DMS153 (cell line): Measurements from ENCODE around the gene CXCL5.

Experiments used
- DNase-seq: peaks from one replicate; lab custom pipeline; 2025; lab: John Stamatoyannopoulos, UW

The CXCL5 gene

GRCh38 chr4:73998040-73999011 lies at the start of gene CXCL5:
CXCL5 (minus strand) TSS chr4:73998677; CDS start chr4:73998581, 96 bp downstream.
- no peak for DNase-seq

DNA sequence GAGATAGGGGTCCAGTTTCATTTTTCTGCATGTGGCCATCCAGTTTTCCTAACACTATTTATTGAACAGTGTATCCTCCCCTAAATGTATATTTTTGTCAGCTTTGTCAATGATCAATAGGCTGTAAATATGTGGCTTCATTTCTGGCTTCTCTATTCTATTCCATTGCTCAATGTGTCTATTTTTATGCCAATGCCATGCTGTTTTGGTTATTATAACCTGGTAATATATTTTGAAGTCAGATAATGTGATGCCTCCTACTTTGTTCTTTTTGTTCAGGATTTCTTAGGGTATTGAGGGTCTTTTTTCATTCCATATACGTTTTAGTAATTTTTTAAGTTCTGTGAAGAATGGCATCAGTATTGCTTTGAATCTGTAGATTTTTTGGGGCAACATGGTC lies 48.7 kb upstream of the CXCL5 start:
- DNase-seq: no peak

GRCh38 chr4:74045772-74046171 lies 47.3 kb upstream of the CXCL5 start:
- no peak for DNase-seq

DNA sequence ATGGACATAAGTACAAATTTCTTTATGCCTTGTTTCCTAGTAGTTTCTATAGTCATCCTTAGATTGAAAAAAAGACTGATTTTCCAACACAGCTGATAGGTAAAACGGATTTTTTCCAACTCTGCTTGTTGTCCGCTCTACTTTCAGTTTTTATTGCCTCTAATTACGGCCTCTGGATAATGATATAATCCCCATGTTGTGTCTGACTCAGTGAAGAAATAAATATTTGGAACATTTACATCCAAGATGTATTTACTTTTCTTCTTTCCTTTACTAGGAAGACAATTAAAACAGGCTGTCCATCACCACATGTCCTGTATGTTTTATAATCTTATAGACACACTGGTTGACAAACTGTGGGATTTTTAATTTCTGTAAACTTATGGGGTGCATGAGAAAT lies 46.8 kb upstream of the CXCL5 start:
- DNase-seq: no peak

DNA sequence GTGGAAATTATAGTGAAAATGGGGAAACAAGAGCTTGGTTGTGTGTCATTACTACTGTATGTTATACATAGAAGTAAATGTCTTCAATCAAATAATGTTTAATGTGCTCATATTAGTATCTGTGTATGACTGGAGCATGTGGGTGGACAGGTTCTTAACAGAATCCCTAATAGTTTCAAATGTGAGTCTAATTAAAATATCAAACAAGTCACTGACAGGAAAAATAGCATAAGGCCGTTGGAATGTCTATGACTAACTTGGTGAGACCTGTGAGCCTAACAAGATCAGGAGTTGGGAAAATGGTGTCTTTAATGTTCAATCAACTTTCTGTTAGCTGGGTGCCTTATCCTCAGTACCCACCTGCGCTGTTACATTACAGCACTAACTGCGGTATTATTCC lies 46.2 kb upstream of the CXCL5 start:
- DNase-seq: no peak

- DNase-seq: peak; percentile 44
These were observed 44.2 kb upstream of the CXCL5 start for GRCh38 chr4:74042681-74043080.

- DNase-seq: no peak
These were observed 42.9 kb upstream of the CXCL5 start for GRCh38 chr4:74041418-74041817.

GRCh38 chr4:74039315-74039763 lies 40.9 kb upstream of the CXCL5 start:
- no peak for DNase-seq

- DNase-seq: peak; percentile 2
These were observed 40.2 kb upstream of the CXCL5 start, which contains the start of gene CXCL3 for GRCh38 chr4:74038425-74039314. CXCL3 (minus strand) TSS chr4:74038689; CDS start chr4:74038611, 78 bp downstream.

GRCh38 chr4:74038086-74038424 lies 39.6 kb upstream of the CXCL5 start:
- DNase-seq: no peak

- DNase-seq: no peak
These were observed 38.8 kb upstream of the CXCL5 start for GRCh38 chr4:74037076-74037955.

DNA sequence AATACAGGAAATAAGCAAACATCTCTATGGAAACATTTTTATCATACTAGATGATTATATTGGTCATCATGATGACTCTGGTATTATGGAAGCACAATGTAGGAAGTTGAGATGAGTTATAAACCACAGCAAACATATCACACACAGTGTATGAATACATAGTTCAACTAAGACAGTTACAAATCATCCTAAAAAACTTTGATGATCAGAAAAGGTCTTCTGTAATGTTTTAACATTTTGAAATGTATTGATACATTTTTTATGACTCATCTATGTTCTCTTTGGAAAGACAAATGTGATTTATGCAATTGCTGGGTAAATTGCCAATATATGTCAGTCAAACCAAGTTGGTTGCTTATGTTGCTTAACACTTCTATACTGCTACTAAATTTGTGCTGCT lies 35.3 kb upstream of the CXCL5 start:
- DNase-seq: no peak

DNA sequence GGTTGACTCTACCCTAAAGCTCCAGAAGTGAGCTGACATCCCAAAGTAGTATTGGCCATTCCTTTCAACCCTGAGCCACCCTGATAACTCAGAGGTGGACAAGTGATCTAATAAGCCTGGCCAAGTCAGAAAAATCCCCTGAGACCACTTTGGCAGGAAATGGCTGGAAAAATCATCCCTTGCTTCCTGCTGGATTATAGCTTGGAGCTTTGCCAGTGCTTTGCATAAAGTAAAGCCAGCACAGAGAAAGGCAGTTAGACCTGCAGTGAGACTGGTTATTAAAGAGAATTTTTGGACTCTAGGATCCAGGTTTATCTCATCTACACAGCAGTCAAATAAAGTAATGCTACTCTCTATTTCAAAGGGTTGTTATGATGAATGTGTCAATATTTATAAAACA lies 33.6 kb upstream of the CXCL5 start:
- peak; percentile 61 for DNase-seq

GRCh38 chr4:74031576-74031975 lies 33.1 kb upstream of the CXCL5 start:
- no peak for DNase-seq

GRCh38 chr4:74030285-74030684 lies 31.8 kb upstream of the CXCL5 start:
- DNase-seq: no peak

- DNase-seq: no peak
These were observed 30.0 kb upstream of the CXCL5 start for GRCh38 chr4:74028504-74028903.

DNA sequence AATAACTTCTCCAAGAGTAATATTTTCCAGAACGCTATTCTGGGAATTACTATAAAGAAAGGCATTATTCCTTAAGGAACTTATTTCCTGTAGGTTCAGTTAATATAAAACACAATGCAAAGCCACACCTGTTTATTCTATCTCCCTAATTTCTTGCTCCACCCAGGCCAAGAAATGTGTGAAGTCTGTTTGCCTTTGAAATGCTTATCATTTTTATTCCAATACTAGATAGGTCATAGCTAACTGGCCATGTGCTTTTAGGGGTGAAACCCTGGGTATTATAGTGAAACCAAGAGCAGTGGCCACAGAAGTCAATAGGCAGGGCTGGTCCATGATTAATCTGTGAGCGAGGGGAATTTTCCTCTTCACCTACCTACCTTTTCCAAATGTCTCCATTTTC lies 25.2 kb upstream of the CXCL5 start:
- no peak for DNase-seq

DNA sequence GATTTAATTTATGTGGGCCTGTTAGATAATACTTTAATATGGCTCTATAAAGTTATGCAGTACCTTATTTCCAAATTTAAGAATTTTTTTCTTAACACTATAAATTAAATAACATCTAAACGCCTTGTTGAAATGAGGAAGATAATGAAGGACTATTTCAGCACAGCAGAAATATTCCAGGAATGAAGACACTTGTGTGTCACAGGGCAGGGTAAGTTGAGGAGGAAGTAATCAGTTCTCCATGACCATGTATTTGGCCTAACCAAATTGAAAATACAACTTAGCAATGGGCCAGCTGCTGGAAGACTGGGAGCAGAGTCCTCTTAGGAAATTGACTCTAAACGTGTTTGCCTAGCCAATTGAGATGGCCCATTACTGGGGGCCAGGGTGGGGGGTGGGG lies 23.1 kb upstream of the CXCL5 start:
- no peak for DNase-seq

GRCh38 chr4:74018771-74019170 lies 20.3 kb upstream of the CXCL5 start:
- DNase-seq: no peak

DNA sequence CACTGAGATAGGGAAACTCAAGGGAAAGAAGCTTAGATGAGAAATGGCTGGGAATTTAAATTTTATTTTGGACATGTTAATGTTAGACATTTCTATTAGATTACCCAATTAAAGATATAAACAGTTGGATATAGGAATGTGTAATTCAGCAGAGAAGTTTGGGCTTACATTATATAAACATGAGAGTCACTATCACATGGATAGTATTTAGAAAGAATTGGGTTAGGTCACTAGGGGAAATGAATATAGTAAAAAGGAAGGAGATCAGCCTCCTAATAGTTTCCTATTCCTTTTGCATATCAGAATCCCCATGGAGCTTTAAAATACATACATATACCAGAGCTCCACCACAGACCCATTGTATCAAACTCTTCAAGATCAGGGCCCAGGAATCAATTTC lies 19.6 kb upstream of the CXCL5 start:
- DNase-seq: no peak

DNA sequence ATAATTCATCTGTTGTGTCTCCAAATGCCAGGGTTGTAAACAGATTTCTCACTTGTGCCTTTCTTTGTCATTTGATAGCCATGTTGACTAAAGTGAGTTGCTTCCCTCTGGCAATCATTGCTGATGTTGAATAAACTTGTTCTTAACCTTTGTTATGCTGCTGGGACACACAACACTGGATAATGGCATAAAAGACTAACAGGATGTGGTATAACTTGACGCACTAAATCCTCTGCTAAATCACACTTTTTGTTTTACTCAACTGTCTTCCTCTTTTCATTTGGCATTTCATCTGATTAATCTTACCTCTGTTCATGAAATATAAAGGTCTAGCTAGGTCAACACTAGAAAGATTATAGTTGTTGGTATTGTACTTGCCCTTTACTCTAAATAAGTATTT lies 17.6 kb upstream of the CXCL5 start:
- peak; percentile 41 for DNase-seq
